Stimulated activated CD4-positive, alpha-beta T cell treated with anti-CD3 and anti-CD28 coated beads, Interleukin-2, amount 100 ng/mL, for 48 hours (primary cell): ENCODE data around the gene ABI3BP.
A peak's percentile ranks its signal among the peaks of the same experiment; 100 is the strongest.

ENCODE experiments used
- DNase-seq, 2 donors: peaks; one replicate each; pipeline ENCODE4 v3.0.0-alpha.2; 2020

ABI3BP gene

DNA sequence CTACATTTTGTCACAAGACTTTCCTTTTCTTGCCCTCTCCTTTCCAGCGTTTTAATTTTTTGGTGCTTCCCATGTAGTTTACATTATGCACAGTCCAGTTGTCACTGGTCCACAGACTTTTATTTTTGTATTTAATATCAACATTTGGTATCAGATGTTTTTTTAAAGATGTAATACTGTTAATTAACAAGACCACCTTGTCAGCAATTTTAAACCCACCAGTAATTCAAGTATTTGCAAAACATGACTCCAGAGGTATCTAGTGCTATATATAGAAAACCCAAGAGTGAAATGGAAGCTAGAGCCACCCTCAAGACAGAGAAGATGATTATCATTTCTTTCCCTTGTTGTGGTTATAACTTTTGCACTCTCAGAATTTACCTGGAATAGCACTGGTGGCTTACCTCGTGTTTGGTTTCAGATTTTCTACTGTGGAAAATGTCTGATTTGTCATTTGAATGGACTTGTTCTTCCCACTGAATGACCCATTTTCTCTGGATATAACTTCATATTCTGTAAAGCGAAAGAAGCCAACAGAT is 227.7 kb downstream of the ABI3BP start:
- DNase-seq = no peak

DNA sequence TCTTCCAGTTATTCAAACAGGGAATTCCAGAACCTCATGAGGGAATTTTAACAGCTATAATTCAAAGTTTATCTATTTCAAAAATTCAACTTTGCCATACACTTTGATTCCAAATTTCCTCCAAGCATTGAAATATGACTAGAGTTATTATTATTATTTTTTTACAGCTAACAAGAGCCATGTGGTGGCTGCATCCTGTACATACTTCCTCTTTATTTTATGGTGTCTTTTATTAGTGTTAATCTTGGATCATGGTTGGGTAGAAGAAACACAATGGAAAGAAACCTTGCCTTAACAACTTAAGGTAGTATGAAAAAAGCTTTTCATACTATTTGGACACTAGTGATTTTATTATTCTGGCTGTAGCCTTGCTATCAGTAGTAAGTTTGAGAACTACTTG is 231.3 kb downstream of the ABI3BP start:
- no peak for DNase-seq

DNA sequence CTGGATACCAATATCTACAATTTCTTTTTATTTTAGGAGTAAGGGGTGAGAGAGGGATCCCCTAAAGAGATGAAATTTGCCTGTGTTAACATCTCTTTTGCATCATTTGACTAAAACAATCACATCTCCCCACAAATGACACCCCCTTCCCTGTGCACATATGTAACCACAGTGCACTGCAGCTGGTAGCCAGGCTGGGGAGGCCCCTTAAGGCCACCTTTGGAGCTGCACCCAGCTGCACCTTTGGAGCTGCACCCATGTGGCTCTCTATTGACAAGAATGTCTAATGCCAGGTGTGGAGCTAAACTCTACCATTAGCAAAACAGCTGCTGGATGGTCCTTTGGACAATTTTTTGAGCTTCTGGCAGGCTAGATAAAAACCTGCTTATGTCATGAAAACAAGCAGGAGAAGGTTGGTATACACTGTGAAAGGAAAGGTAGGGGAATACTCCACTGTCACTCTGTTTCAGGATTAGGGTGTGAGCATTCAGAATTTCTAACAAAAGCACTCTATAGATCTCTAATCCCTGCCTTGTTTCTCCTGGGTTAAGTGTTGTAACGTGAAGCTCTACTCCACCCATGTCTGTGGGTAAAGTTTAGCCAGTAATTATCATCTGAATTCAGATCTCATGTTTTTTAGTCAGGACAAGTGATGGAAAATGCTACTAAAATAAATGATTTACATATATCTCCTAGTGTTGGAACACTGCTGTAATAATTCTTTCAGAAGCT is 231.8 kb downstream of the ABI3BP start:
- DNase-seq = peak in 1 of 2 donors; percentile 4

DNA sequence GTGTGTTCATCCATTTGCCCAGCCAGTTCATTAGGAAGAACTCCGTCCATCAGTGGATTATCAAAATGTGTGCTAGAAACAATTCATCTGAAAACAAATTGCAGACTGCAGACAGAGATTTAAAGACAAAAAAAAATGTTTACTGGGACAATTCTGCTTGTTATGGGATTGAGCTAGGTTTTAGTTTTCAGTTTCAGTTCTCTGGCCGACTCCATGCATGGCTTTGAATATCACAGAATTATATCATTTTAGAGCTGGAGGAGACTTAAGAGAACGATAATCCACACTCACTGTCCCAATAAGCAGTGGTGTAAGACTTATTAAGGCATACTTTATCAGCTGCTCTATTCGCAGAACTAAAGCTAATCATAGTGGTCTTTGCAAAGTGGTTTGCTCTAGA is 232.8 kb downstream of the ABI3BP start:
- DNase-seq = no peak

DNA sequence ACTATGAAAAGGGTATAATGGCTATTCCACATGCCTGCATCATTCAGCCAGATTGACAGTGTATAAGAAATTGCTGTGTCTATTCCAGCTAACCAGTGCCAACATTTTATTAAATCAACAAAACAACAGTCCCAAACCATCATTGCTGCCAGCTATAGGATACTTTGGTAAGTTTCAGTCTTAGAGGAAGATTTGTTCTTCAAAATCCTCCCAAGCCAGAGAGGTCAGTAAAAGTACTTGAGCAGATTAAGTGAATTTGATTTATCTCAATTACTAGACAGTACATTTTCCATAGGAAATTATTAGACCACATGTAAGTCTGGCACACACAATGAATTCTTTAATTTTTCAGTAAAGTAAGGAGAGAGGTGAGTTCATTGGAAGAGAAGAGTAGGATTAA is 233.3 kb downstream of the ABI3BP start:
- no peak for DNase-seq

DNA sequence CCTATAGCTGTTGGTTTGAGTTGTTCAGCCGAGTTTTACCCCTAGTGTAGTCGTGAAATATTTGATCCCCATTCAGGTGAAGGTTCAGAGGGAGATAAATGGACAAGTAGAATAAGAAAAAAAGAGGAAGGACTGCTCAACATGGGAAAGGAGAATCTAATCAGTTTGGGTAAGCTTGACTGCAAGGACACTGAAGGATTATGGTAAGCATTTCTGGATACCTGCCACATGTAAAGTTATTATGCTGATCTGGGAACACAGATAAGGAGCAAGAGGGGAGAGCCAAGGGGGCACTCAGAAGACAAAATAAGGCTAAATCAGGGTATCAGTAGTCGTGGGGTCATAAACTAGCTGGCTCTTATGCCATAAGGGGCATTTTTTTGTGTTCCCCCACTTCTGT is 234.1 kb downstream of the ABI3BP start:
- no peak for DNase-seq

DNA sequence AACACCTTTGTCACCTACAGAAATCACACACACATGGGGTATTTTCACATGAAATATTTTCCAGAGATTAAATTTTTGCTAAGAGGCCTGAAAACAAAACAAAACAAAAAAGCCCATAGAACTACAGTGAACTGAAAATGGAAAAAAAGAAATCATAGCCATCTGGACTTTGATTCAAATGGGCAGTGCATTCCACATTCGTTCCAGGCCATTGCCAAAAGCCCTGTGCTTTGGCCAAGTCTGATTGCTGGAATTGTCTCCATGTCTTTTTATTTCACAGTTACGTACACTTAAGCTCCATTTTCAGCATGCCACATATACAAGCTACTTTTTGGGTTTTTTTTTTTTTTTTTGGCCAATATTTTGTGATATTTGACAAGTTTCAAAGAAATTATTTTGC is 236.8 kb downstream of the ABI3BP start:
- no peak for DNase-seq

DNA sequence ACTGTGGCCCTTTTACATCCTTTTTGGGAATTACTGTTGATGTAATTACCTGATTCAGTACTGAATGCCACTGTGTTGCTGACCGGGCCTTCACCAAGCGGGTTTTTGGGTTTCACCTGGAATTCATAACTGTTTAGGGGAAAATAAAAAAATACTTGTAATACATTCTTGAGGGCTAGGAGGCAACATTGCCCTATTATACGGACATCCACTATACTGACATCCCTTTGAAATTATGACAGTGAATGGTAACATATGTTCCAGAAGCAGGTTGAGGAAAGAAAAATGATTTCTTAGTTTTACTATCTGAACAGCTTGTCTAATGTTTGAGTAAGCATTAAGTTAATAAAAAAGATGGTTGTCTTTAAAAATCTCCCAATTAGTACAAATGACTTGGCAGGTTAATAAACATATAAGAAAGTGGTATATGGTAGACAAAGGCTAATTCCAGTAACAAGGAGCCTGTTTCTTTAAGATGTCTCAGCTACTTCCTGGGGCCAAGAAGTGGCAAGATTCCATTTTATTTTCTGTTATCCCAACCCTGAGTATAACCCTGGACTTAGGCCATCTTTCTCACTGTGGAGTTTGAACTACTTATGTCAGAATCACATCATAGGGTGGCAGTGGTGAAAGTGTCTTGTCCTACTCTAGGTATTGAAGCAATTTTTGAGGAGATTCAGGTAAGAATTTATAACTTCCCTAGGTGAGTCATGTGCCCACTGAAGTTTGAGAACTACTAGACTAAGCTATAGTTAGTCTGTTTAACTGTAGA is 238.5 kb downstream of the ABI3BP start:
- DNase-seq = no peak

DNA sequence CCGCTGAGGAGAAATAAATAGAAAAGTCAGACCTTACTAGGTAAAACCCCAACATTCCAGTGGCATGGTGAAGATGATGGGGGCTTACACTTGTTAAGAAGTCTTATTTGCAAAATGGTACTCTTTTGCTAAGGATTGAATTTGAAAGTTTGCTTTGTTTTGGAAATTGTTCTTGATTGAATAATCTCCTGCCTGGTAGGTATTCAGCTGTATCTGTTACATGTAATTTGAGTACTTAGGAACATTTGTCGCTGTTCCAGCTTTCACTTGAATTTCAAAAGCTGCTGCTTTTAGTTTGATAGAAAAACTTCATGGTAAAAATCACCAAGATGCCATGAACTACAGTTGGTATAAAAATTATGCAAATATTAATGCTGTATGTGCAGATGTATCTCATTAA is 239.4 kb downstream of the ABI3BP start:
- no peak for DNase-seq

DNA sequence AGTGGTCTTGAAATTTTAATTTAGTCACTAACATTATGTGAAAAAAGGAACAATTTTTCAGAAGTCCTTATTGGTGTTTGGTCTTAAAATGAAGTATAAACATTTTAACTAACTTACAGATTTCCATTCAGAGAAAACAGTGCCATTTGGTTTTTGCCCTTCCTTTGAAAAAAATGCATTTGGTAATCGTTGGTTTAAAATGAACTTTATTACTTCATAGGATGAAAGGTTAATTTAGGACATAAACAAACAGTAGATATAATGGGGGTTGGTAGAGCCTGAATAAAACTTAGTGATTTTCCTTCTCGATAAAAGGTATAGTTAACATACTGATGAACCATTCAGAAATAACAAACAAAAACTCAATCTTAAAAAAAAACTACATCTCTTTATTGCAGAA is 244.3 kb downstream of the ABI3BP start:
- no peak for DNase-seq

DNA sequence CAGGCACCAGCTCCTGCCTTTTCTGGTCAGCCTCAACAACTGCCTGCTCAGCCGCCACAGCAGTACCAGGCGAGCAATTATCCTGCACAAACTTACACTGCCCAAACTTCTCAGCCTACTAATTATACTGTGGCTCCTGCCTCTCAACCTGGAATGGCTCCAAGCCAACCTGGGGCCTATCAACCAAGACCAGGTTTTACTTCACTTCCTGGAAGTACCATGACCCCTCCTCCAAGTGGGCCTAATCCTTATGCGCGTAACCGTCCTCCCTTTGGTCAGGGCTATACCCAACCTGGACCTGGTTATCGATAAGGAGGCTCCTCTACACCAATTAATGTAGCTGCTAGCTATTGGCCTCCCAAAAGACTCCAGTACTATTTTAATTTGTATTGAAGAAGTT is 245.0 kb downstream of the ABI3BP start:
- no peak for DNase-seq

DNA sequence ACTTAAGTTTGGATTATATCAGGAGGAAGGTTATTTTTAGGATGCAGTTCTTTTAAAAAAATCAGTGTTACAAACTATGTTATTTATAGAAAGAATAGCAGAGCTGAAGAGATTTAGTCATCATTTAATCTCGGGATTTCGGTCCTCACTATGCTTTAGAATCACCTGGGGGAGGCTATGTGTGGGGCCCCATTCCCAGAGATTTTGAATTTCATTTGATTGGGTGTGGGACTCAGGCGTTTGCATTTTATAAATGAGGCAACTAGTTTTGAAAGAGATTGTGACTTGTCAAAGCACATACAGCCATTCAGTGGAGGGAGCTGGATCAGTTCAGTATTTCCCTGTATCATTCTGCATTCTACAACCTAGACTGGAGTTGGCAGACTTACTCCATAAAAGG is 247.1 kb downstream of the ABI3BP start:
- DNase-seq = no peak

DNA sequence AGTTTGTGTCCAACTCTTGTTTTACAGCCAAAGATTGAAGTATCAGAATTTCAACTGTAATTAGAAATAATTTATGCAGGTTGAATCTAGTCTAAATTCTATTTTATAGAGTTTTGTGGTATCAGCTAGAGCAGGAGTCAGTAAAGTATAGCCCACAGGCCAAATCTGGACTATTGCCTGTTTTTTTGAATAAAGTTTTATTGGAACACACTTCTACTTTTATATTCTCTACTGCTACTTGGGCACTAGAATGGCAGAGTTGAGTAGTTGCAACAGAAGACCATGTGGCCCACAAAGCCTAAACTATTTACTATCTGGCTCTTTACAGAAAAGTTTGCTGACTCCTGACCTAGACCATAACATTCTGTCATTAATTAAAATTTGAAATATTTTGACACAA is 247.6 kb downstream of the ABI3BP start:
- no peak for DNase-seq

DNA sequence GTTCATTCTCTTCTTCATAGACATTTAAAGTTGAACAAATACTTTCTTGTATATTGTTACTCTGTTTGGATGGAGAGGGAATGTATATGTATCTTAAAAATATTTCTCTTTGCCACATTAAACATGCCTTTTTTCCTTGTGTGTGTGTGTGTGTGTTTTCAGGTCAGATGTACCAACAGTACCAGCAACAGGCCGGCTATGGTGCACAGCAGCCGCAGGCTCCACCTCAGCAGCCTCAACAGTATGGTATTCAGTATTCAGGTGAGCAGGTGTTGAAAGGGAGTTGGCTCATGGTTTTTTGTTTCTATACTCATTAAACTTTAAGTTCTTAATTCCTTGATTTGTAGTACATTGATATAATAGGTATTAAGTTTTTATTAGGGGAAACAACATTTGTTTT is 248.6 kb downstream of the ABI3BP start:
- DNase-seq = no peak

DNA sequence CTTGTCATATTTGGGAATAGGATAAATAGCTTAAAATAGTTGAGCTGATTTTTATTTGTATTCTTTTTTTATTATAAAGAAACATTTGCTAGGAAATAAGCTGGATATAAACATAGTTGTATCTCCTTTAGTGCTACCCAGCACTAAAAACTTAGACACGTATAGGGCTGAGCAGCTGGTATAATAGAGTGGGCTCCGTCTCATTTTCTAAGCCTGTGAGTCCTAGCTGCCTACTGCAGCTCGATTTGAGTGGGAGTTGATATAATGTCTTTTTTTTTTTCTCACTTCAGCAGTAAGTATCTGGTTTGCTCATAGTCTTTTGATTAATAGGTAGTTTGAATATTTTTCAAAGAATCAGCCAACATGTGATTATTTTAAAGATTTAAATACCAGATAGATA is 249.7 kb downstream of the ABI3BP start:
- DNase-seq = no peak

DNA sequence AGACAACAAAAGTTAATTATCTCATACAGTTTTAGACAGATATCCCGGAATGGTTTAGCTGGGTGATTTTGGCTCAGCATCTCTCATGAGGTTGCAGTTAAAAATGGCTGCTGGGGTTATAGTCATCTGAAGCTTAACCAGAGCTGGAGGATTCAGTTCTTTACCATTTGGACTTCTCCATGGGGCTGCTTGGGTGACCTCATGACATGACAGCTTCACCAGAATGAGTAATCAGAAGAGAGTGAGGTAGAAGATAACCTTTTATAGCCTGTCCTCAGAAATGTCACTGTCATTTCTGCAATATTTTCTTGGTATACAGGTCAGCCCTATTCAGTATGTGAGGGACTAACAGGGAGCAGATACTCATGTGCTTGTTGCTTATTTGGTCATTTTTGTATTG is 253.0 kb downstream of the ABI3BP start:
- no peak for DNase-seq

DNA sequence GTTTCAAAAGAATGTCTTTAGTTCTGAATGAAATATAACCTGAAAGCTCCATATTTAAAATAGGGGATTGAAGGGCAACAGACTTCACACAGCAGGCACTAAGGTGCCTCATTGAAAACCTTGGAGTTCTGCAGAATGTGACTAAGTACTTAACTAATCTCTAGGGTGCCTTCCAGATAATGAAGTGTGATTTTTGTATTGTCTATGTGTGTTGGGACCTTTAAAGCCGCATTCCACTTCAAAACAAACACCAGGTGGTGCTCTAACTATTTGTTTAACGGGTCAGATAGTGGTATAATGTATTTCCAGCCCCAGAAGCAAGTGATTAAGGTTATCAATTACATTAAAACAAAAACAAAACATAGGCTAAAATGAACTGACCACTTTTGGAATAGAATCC is 255.9 kb downstream of the ABI3BP start:
- DNase-seq = no peak

DNA sequence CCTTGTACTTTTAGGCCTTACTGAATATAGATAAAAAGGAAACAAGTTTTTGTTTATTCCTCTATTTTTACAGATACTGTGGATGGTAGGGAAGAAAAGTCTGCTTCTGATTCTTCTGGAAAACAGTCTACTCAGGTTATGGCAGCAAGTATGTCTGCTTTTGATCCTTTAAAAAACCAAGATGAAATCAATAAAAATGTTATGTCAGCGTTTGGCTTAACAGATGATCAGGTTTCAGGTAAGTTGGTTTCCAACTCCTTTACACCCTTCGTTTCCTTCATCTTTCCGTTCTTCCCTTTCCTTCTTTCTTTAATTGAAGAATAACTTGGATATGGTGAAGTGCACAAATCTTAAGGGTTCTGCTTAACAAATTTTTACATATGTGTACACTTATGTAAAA is 260.8 kb downstream of the ABI3BP start:
- DNase-seq = no peak

DNA sequence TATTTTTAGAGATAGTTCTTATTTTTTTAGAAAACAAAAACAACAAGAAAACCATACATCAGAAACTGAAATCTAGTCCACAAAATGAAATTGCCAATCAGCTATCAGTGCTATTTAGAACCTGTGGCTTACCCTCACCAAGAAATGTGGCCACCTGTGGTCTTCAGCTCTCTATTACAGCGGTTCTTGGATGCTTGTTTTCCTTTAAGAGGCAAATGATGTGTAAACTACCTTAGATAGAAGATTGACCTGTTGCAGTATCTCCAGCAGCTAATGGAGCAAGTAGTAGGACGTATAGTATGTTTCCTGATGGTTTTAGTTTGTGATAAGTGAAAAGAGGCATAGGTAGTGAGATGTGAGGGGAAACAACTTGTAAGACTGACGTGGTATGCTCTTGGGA is 262.7 kb downstream of the ABI3BP start:
- no peak for DNase-seq

DNA sequence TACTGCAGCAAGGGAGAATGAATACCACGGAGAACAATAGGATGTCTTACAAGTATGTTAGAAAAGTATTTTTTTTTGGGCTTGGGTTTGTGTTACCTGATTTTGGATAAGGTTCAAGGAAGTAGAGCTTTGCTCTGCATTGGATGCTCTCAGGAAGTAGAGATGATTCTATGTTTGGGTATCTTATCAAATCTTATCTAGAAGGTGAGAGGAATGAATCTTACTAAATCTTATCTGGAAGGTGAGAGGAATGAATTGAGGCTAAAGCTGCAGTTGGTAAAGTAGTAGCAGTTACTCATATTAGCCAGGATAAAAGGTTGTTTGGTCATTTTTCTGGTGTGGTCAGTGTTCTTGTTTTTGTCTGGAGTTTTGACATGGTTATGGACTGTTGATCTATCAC is 266.5 kb downstream of the ABI3BP start:
- DNase-seq = no peak

DNA sequence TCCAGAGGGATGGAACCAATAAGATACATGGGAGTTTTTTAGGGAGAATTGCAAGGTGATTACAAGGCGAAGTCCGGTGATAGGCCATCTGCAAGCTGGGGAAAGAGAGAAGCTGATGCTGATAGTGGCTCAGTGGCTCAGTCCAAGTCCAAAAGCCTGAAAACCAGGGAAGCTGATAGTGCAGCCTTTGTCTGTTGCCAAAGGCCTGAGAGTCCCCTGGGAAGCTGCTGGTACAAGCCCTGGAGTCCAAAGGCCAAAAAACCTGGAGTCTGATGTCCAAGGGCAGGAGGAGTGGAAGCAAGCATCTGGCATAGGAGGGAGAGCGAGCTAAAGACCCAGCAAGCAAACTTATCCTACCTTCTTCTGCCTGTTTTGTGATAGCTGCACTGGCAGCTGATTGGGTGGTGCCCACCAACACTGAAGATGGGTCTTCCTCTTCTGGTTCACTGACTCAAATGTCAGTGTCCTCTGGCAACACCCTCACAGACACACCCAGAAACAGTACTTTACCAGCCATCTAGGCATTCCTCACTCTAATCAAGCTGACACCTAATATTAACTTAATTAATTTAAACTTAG is 267.2 kb downstream of the ABI3BP start:
- DNase-seq = no peak

DNA sequence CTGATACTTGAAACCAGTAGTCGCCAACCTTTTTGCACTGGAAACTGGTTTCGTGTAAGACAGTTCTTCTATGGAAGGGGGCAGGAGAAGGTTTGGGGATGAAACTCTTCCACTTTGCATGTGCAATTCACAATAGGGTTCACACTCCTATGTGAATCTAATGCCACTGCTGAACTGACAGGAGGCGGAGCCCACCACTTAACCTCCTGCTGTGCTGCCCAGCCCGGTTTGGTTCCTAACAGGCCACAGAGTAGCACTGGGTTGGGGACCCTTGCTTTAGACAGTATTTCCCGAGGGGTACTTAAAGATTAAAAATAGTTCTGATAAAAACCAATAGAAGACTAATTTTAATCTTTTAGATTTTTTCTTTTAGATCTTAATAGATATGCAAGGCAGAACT is 272.8 kb downstream of the ABI3BP start:
- no peak for DNase-seq

DNA sequence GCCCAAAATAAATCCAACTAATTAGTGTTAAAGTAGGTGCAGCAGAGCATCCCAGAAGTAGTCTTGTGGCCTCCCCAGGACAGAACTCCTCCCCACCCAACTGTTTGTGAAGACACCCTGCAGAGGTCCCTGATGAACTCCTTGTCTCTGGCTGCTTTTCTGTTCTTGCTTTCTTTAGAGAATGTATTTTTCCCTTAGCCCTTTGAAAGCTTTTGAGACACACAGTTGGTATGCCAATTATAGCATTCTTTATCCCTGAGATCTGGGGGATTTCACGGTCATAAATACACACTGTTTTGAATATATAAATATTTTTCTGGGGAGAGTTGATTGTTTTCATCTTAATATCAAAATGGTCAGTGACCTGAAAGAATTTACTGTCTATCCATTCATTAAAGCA is 274.1 kb downstream of the ABI3BP start:
- DNase-seq = no peak
